Stimulated activated CD8-positive, alpha-beta memory T cell treated with anti-CD3 and anti-CD28 coated beads, Interleukin-7, amount 100 ng/mL, for 24 hours (primary cell): ENCODE results near the gene MRPS25.

ENCODE experiments used
- DNase-seq: peaks from one replicate; pipeline ENCODE4 v3.0.0-alpha.2; 2020; ENCODE audit warnings: low read depth

The MRPS25 gene

DNA sequence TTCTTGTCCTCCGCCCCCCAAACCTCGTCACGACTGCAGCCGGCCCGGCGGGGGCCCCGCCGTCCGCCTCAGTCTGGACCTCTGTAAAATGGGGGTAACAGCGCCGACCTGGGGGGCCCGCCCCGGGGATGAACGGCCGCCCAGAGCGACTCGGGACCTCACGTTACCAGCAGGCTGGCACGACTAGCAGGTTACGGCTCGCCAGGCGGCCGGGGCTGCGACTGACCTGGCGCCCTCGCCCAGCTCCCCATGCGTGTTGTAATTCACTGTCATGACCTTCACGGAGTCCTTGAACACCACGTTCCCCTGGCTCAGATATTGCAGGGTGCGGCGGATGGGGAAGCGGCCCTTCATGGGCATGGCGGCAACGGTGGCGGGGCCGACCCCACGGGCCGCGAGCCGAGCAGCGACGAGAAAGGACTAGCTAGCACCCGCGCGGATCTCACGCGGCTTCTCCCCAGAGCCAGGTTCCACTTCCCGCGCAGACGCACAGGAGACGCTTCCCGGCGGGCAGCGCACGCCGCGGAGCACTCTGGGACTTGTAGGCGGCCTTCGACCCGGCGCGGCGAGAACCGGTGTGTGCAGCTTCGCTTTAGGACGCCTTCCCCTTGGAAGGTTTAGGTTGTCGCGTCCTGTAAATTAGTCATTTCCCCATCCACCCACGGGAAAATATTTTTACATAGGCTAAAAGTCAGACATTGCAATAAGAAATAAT is at the start of gene MRPS25:
Gene MRPS25 (minus strand): TSS at position 481 of the 715 bp plus-strand sequence. CDS start 121 bp downstream, at position 360.
- peak; percentile 72 for DNase-seq

DNA sequence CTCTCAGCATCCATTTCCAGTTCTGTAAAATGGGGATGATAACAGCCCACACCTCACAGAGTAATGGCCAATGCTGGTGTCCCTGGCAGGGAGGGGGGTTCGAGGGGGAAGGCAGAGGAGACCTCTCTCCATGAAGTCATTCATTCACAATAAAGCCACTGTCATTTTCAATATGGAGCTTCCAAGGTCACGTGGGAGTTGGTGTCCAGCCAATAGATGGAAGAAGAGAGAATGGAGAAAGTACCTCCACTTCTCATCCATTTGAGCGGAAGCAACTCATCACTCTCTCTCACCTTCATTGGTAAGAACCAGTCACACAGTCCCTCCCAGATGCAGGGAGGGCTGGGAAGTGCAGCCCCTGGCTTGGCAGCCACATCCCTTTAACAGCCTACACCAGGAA is 48.8 kb upstream of the MRPS25 start:
- DNase-seq = no peak

GRCh38 chr3:15113471-15113870 is 48.4 kb upstream of the MRPS25 start:
- no peak for DNase-seq

DNA sequence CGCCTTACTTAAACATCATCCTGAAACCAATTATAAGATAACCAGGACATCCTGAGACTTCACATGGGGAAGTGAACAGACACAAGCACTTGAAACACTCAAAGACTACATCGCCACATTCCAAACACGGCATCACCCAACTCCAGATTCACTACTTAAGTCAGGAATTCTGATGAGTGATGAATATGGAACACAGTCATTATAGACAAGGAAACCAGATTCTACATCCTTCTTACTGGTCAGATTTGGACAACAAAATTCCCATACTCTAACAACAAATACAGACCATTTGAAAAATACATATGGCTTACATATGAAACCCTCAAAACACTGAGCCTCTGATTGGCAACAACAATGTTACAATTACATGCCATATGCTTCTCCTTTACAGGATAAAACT is 46.9 kb upstream of the MRPS25 start:
- no peak for DNase-seq

GRCh38 chr3:15110206-15110605 is 45.1 kb upstream of the MRPS25 start:
- no peak for DNase-seq

DNA sequence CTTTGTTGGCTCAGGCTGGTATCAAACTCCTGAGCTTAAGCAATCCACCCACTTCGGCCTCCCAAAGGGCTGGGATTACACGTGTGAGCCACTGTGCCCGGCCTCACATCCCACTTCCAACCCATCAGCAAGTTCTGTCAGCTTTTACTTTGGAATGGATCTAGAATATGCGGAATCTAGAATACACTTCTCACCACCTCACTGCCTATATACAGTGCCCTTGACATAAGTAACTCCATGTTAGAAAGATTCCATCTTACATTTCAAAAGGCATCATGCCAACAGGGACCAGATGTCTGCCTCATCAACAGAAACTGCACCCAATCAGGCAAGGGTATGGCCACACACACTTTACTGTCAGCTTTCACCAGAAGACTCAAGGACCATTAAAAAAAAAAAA is 43.8 kb upstream of the MRPS25 start:
- no peak for DNase-seq

DNA sequence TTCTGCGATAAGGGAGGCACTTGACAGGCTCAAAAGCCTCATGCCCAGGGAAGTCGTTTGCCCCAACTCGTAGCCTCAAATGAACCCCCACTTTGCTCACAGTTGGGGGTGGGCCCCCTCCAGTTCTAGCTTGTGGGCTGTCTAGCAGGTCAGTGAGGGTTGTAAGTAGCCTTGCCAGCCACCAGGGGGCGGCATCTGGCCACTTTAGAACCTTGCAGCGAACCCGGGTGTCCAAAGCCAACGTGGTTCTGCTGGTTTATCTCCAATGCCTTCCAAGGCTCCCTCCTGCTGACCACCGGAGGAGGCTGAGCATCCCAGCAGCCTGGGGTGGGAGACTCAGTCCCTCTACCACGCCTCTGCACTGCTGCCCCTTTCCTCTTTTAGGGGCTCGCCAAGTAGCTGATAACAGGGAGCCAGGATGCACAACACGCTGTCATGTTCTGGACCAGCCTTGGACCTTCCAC is 43.0 kb upstream of the MRPS25 start:
- peak; percentile 53 for DNase-seq

DNA sequence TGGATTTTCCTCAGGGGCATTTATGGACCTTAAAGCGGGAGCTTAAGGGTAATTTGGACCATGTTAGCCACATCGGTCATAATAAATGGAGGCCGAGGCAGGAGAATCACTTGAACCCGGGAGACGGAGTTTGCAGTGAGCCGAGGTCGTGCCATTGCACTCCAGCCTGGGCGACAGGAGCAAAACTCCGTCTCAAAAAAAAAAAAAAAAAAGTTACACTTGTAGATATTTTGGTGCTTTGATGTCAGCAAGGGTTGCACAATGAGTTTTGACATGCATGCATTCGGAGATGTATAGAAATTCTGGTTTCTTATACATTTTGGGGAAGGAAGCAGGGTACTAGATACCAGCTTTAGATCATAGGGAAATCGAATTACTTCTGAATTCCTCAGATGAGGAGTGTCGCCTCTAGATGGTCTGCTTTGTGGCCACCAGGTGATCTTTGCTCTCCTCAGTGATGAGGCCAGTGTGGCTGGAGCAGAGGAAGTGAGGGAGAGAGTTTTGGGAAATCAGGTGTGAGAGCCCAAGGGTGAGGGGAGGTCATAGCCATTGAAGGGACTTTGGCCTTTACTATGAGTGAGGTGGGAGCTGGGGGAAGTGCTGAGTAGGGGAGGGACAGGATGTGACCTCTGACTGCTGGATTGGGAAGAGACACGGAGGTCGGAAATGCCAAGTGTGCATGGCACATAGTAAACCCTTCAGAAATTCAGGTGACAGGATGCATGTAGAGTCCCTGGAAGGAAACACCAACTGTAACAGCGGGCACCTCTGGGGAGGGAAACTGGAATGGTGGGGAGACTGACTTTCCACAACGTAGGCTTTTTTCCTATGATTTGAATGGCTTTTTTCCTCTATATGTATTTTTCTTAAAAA is 42.2 kb upstream of the MRPS25 start:
- no peak for DNase-seq

- no peak for DNase-seq
These were observed 37.7 kb upstream of the MRPS25 start for GRCh38 chr3:15102836-15103235.

DNA sequence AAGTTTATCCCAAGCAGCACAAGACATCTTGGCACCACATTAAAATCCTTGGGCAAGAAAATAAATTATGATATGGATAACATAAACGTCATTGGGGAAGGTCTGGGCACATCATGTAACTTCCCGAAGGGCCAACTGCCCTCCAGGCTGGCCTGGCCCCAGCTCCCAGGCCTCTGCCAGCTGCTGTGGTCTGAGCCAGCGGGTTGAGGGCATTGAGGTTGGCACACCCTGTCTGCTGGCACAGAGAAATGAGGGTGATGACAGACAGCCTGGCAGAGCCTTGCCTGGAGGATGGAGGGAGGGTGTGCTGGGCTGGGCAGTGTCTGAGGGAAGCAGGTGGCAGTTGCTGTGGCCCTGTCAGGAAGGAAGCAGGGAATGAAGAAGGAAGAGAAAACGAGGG is 37.1 kb upstream of the MRPS25 start:
- no peak for DNase-seq

DNA sequence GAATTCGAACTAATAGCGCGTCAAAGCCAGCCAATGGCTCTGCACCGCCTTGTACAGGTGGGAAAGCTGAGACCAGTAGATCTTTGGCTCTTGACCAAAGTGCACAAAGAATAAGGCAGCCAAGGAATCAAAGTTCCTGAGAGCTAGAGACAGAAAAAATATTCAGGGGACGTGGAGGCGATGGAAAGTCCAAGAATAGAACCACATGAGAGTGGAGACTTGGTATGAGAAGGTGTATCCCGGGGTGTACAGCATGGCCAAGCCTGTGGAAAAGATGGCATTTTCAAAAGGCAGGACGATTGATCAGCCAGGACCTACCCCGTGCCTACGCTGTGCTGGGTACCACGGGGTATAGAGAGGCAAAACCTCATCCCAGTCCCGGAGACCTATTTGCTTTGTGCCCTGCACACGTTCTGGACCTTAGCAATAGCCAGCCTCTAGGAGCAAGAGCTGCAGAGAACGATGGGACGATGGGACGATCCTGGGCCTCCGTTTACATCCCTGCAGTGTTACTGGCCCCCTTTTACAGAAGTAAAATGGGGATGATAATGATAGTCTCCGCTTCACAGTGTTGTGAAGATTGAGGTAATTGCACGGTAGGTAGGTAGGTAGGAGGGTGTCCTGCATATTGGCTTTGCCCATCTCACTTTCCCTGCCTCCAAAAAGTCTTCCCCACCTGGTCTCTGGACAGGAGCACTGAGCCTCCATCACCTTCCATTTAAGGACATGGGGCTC is 34.4 kb upstream of the MRPS25 start:
- DNase-seq = no peak

- DNase-seq = peak; percentile 88
These were observed 33.6 kb upstream of the MRPS25 start, which contains the start of gene RBSN for GRCh38 chr3:15098503-15099363. Gene RBSN, minus strand, starts transcription at chr3:15099148. Its CDS starts 3,028 bp downstream, at chr3:15096120.

- DNase-seq = no peak
These were observed 32.8 kb upstream of the MRPS25 start for GRCh38 chr3:15097891-15098290.

GRCh38 chr3:15096046-15096445 is 30.9 kb upstream of the MRPS25 start:
- DNase-seq = no peak

DNA sequence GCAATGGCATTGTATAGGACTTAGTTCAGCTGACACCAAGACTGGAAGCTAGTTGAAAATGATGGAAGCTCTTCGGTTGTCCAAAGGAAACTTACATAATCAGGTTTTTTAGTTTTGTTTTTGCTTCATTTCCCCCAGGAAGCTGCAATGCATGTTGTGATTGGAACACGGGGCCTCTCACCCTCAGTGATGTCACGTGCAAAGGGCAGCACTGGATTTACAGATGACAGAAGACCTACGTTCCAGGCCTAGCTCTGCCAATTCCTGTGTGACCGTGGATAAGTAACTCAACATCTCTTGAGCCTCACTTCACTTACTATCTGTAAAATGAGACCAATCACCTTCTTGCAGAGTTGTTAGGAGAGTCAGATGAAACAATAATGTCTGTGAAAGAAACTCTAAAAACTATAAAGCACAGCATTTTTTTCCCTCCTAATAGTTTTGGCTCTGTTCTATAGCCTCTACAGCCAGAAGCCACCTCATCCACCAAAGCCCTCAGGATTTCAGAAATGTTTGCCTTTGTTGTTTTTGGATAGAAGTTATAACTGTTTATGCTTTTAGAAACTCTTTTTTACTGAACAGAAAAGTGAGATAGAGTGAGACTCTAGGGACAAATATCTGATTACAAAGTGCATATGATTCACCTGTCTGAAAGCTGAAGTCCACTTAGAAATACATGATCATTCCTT is 29.2 kb upstream of the MRPS25 start:
- DNase-seq = no peak

DNA sequence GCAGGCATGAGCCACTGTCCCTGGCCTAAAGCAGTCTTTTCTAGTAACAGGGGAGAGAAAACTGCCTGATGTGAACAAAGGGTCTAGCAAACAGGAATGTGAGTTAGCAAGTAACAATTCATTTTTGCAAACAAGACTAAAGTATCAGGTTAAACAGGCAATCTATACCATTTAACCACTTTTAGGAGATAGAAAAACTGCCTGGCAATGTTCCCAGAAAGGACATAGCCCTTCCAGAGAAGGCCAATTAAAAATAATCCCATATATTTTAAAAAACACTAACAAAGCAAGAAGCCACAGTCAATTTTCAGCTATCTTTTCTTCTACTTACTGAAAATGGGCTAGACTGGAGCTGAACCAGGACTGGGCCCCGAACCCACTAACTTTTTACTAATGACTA is 27.6 kb upstream of the MRPS25 start:
- DNase-seq = no peak

DNA sequence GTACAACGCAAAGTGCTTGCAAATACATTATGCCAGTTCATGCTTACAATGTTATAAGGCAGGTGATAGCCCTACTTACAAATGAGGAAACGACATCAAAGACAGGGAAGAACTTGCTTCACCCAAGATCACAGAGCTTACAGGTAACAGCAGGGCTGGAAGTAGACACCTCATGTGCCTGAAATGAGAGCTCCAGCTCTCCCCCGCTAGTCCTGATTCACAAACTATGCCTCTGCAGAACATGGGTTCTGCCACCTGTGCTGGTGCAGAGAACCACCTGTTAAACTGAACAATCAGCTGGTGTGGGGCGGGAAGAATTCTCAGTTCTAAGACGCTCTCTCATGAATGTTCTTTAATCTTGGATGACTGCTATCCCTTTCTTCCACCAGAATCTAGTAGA is 26.5 kb upstream of the MRPS25 start:
- no peak for DNase-seq

DNA sequence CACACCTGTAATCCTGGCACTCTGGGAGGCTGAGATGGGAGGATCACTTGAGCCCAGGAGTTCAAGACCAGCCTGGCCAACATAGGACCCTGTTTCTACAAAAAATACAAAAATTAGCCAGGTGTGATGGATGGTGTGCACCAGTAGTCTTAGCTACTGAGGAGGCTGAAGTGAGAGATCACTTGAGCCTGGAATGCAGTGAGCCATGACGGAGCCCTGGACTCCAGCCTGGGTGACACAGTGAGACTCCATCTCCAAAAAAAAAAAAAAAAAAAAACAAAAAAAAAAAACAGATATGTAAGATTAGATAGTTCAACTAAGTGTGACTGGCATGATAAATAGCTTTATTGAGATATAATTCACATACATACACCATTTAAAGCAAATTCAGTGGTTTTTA is 24.1 kb upstream of the MRPS25 start:
- no peak for DNase-seq

- no peak for DNase-seq
These were observed 21.6 kb upstream of the MRPS25 start for GRCh38 chr3:15086699-15087098.

DNA sequence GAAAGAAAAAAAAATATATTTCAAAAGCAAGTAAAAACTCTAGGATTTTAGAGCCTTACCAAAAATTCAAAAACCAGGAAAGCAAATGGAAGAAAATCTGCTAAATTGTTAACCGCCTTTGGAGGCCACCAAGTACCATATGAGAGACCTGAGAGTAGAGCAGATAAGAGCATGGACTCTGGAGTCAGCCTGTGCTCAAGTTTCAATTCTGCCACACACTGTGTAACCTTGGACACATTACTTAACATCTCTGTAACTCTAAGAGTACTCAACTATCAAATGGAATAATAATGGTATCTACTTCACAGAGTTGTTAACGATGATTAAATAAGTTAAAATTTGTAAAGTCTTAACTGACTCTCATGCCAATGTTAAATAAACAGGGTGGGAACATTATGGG is 21.1 kb upstream of the MRPS25 start:
- DNase-seq = no peak

- DNase-seq = no peak
These were observed 18.1 kb upstream of the MRPS25 start for GRCh38 chr3:15083252-15083651.
